Measurements from ENCODE around the gene IQSEC3. TPM values are rescaled to one million over a fixed set of nuclear protein-coding genes. Genes with fewer than 3 reads are reported as not detected.

The IQSEC3 gene
- total RNA-seq, 1 experiment from 2014 or later: 0.55 TPM

GRCh38 chr12:176321-177181, 110.0 kb downstream of the IQSEC3 start:
- peaks cover 4% of the 10 kb centered on the region for H3K27me3 Mint-ChIP-seq (ENCODE audit: low read depth)
- Histone ChIP-seq H3K79me2 (ENCODE audit: insufficient read depth, low read length) (no peaks in the 10 kb centered on the region), H3K79me1 (ENCODE audit: insufficient read depth, low read depth, low read length, poor library complexity, severe bottlenecking) (no peaks in the 10 kb centered on the region), H3T11ph (ENCODE audit: low read length) (no peak overlapping the region), H3K56ac (ENCODE audit: insufficient read length, low read depth, low read length) (no peak overlapping the region), H3K27me3 (ENCODE audit: insufficient read depth, low read length) (no peaks in the 10 kb centered on the region), H3K14ac (ENCODE audit: insufficient read depth, low read length) (no peak overlapping the region), H3K23me2 (ENCODE audit: insufficient read length, low read depth, low read length, poor library complexity, severe bottlenecking) (no peaks in the 10 kb centered on the region), H2BK5ac (ENCODE audit: insufficient read length, low read length) (no peak overlapping the region), H2BK120ac (ENCODE audit: low read depth, low read length, poor library complexity, severe bottlenecking) (no peak overlapping the region), H4K20me1 (ENCODE audit: control insufficient read depth, insufficient read depth, insufficient read length) (no peaks in the 10 kb centered on the region), H4K5ac (ENCODE audit: insufficient read length, low read depth, low read length) (no peak overlapping the region), H2BK15ac (ENCODE audit: low read depth, low read length) (no peak overlapping the region), H4K8ac (replicated peaks; ENCODE audit: insufficient read length, low read depth, low read length) (no peak overlapping the region), H3K4ac (ENCODE audit: low read depth, low read length) (no peak overlapping the region), H3K18ac (ENCODE audit: insufficient read length, low read depth, low read length) (no peak overlapping the region), H3K4me1 (ENCODE audit: insufficient read depth, low read length) (peaks cover 4% of the 10 kb centered on the region; the same call in 1 of the 2 replicates), H4K91ac (ENCODE audit: insufficient read length, low read depth, low read length) (no peak overlapping the region), H2AFZ (ENCODE audit: low read length) (no peak overlapping the region), H2AK5ac (ENCODE audit: insufficient read length, low read length) (no peak overlapping the region), H3K27ac (ENCODE audit: insufficient read length, low read depth, low read length) (no peak overlapping the region), H2BK12ac (ENCODE audit: insufficient read length, low read depth, low read length) (no peak overlapping the region), H3K4me2 (ENCODE audit: insufficient read depth, insufficient read length, low read length) (no peak overlapping the region), H3K9ac (ENCODE audit: extremely low read depth, insufficient read length, low read length) (no peak overlapping the region), H3K9me3 (ENCODE audit: control insufficient read depth, low read depth, low read length) (no peaks in the 10 kb centered on the region), H3K23ac (ENCODE audit: insufficient read length, low read depth, low read length) (no peak overlapping the region), H2BK20ac (ENCODE audit: low read depth, low read length, poor library complexity, severe bottlenecking) (no peak overlapping the region)
- H3K4me1 Mint-ChIP-seq: peaks cover 20 to 48% of the 10 kb centered on the region in 2 experiments
- WGBS (ENCODE audit: extremely low coverage, insufficient read length, low lambda C conversion rate): no CpG with 5 or more reads among the region's 16 CpGs
- no peak for TF ChIP-seq CTCF (conservative IDR thresholded peaks at IDR 0.05)
- DNase-seq: no peak
- H3K4me3 Mint-ChIP-seq: no peak overlapping the region
- H3K27ac Mint-ChIP-seq: no peak overlapping the region
- H3K36me3 Mint-ChIP-seq (ENCODE audit: insufficient read depth in 1 of 3, low read depth in 3 of 3): no peaks in the 10 kb centered on the region; a peak in 1 of 7 replicates
- no peaks in the 10 kb centered on the region for H3K9me3 Mint-ChIP-seq

Data from H9 (cell line).